ENCODE measurements around the gene YWHAB. TPM values are rescaled to one million over a fixed set of nuclear protein-coding genes. Genes with fewer than 3 reads are reported as not detected.
"Not testable (repeated sequence)": the region's sequence is repeated elsewhere in the genome, so short reads cannot be mapped to it uniquely, and the experiment has no call there.

Gene YWHAB
- total RNA-seq, 4 donors from 2014 or later = 139 to 182 (median 164) TPM

DNA sequence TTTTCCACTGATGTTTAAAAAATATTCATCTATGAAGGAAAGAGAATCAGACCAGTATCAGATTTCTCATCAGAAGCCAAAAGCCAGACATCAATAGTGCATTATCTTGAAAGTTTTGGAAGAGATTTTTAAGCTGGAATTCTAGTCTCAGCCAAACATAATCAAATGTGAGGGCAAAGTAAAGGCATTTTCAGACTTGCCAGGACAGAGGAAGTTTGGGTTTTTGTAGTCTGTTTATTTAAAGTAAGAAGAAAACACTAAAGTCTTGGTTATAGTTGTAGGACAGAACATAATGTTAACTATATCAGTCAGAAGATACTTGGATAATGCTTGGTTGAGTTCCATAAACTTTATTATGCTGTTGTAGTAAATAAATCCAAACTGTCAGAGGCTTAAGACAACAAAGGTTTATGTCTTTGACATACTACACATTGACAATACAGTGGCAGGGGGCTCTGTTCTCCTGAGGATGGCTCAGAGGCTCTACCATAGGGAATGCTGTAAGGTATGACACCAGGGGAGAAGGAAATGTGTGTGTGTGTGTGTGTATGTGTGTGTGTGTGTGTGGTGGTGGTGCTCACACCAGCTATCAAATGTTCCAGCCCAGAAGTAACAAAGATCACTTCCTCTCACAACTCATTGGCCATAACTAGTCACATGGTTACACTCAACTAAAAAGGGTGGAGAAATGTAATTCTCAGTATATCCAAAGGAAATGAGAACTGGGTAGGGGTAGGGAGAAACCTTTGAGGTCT, 26.7 kb upstream of the YWHAB start:
- Histone ChIP-seq H3K9me3 (no peaks in the 10 kb centered on the region), H3K27ac (no peak overlapping the region), H3K27me3 (no peaks in the 10 kb centered on the region), H3K36me3 (no peaks in the 10 kb centered on the region), H3K4me1 (peaks cover 19 to 27% of the 10 kb centered on the region in 2 donors), H3K4me3 (replicated peaks in 1 of 3) (no peak overlapping the region)
- DNase-seq = no peak
- intact Hi-C loops (cut with DNase I) = no loop called here
- TF ChIP-seq, protein P1, sequence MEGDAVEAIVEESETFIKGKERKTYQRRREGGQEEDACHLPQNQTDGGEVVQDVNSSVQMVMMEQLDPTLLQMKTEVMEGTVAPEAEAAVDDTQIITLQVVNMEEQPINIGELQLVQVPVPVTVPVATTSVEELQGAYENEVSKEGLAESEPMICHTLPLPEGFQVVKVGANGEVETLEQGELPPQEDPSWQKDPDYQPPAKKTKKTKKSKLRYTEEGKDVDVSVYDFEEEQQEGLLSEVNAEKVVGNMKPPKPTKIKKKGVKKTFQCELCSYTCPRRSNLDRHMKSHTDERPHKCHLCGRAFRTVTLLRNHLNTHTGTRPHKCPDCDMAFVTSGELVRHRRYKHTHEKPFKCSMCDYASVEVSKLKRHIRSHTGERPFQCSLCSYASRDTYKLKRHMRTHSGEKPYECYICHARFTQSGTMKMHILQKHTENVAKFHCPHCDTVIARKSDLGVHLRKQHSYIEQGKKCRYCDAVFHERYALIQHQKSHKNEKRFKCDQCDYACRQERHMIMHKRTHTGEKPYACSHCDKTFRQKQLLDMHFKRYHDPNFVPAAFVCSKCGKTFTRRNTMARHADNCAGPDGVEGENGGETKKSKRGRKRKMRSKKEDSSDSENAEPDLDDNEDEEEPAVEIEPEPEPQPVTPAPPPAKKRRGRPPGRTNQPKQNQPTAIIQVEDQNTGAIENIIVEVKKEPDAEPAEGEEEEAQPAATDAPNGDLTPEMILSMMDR (IDR thresholded peaks at IDR 0.05) = no peak
- TF ChIP-seq POLR2A (IDR thresholded peaks at IDR 0.05) = no peak

DNA sequence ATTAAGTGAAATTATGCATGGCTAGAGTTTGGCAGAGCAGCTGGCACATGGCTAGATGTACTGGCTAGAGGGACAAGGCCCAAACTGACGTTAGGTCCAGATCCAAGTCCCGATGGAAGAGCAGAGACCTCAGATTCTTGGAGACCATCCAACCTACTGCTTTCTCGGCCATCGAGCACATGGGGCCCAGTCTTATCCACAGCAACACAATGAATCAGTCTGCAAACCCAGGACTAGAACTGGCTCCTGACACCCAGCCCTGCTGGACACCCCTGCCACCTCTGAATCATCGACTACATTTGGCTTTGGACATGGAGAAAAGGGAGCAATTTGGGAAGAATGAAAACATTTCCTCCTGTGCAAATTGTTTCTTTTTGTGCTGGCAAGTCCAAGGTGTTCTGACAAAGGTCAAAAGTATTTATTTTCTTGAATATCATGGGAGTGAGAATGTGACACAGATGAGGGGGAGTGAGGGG, 23.9 kb upstream of the YWHAB start:
- TF ChIP-seq, protein P1 (IDR thresholded peaks at IDR 0.05) = no peak
- no peak for TF ChIP-seq POLR2A (IDR thresholded peaks at IDR 0.05)
- WGBS, 2 donors = 6 to 17% methylated on average over 5 of the region's 5 CpGs

DNA sequence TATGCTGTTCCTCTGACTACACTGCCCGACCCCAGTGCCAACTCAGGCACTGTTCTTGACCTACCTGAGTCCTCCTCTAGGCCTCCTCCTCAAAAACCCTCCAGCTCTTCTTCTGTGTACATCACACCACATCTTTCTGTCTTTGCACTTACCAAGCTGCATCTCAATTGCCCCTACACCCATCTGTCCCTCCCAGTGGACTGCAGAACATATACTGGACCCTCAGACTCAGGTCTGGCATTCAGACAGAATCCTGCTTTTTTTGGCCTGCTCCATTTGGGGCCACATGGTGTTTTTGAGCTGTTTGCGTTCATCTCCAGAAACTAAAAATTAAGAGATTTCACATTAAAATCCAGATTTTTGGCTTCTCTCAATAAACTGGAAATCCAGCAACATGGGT, 23.2 kb upstream of the YWHAB start:
- intact Hi-C loops (cut with DNase I) = no loop called here
- Histone ChIP-seq H3K36me3 (no peaks in the 10 kb centered on the region), H3K4me3 (replicated peaks in 1 of 3) (no peak overlapping the region), H3K4me1 (peaks cover 19 to 33% of the 10 kb centered on the region in 2 donors), H3K27me3 (no peaks in the 10 kb centered on the region), H3K27ac (peak overlapping the region; percentile 56 to 72 (median 60)), H3K9me3 (no peaks in the 10 kb centered on the region)
- no peak for DNase-seq
- TF ChIP-seq, protein P1 (IDR thresholded peaks at IDR 0.05) = no peak
- no peak for TF ChIP-seq POLR2A (IDR thresholded peaks at IDR 0.05)
- 77 to 86% methylated on average over 2 of the region's 2 CpGs for WGBS, 2 donors

More for the DNA sequence above, 23.9 kb upstream of the YWHAB start:
- H3K36me3 ChIP-seq = no peaks in the 10 kb centered on the region
- no peaks in the 10 kb centered on the region for H3K27me3 ChIP-seq
- H3K4me1 ChIP-seq = peaks cover 19 to 33% of the 10 kb centered on the region in 2 donors
- no peak overlapping the region for H3K4me3 ChIP-seq (replicated peaks in 1 of 3)
- intact Hi-C loops (cut with DNase I) = no loop called here
- no peaks in the 10 kb centered on the region for H3K9me3 ChIP-seq
- H3K27ac ChIP-seq = peak overlapping the region; percentile 56 to 72 (median 60)
- peak; percentile 23 to 32 for DNase-seq

DNA sequence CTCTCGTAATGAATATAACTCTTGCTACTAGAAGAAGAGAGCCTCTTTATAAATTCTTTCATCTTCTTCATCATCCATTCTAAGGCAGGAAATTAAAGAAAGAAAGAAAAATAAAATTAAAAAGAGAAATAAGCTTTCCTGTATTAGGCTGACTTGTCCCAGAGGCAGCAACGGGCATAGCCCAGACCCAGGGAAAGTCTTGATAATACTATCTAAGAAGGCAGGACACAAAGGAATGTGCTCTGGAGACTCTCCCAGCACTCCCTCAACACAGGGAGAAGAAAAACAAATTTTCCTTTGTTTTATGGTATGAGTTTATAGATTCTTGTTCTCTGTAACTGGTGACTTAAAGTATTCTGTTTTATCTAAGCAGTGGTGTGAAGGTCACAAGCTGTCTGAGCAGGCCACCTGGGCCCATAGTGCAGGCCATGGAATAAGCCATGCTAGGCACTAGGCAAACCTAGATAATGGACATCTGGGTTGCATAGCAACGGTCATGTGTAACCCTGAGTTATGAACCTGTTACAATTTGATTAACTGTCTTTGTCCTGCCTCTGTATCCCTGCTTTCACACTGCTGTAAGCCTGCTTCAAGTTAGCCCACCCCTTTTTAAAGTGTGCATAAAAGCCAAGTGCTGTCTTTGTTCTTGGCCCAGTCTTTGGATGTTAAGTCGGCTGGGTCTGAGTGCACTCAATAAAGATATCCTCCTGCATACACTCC, 22.0 kb upstream of the YWHAB start:
- H3K27me3 ChIP-seq; H3K4me3 ChIP-seq (replicated peaks in 1 of 3); DNase-seq; H3K36me3 ChIP-seq; H3K9me3 ChIP-seq; intact Hi-C loops (cut with DNase I): not testable (repeated sequence)
- Histone ChIP-seq H3K4me1 (peaks cover 19 to 33% of the 10 kb centered on the region in 2 donors), H3K27ac (peak overlapping the region in 1 of 3 donors; percentile 41)
- 66 to 67% methylated on average over 4 of the region's 4 CpGs for WGBS, 2 donors

DNA sequence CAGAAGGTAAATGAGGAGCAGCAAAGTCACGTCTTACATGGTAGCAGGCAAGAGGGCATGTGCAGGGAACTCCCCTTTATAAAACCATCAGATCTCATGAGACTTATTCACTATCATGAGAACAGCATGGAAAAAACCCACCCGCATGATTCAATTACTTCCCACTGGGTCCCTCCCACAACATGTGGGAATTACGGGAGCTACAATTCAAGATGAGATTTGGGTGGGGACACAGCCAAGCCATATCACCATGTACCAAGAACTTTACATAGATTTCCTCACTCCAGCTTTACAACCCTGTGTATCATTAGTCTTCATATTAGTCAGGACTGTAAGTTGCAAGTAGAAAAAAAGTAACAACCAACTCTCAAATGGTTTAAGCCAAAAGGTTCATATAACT, 21.0 kb upstream of the YWHAB start:
- H3K9me3 ChIP-seq; H3K36me3 ChIP-seq; H3K27me3 ChIP-seq; intact Hi-C loops (cut with DNase I); DNase-seq; H3K4me3 ChIP-seq (replicated peaks in 1 of 3); H3K27ac ChIP-seq: not testable (repeated sequence)
- 85 to 91% methylated on average over 3 of the region's 3 CpGs for WGBS, 2 donors
- H3K4me1 ChIP-seq = peaks cover 19 to 33% of the 10 kb centered on the region in 2 donors
